ENCODE results near the gene SLC5A1.

SLC5A1 gene

GRCh38 chr22:32048069-32048468 lies 5.0 kb downstream of the SLC5A1 start (continued):
- no peak for TF ChIP-seq GLIS3 (CRISPR knock-in tag; IDR thresholded peaks at IDR 0.05)
- no peak for TF ChIP-seq POU6F1 (CRISPR knock-in tag; IDR thresholded peaks at IDR 0.05; ENCODE audit: borderline replicate concordance, low read depth)
- no peak for TF ChIP-seq ZFP3 (CRISPR knock-in tag; IDR thresholded peaks at IDR 0.05)
- no peak for TF ChIP-seq PPARA (CRISPR knock-in tag; IDR thresholded peaks at IDR 0.05; ENCODE audit: borderline replicate concordance)
- no peak for TF ChIP-seq BACH2 (CRISPR knock-in tag; IDR thresholded peaks at IDR 0.05; ENCODE audit: borderline replicate concordance)

- no peak for TF ChIP-seq GLIS3 (CRISPR knock-in tag; IDR thresholded peaks at IDR 0.05)
- no peak for TF ChIP-seq PATZ1 (CRISPR knock-in tag; IDR thresholded peaks at IDR 0.05; ENCODE audit: borderline replicate concordance)
- TF ChIP-seq CSDC2 (CRISPR knock-in tag; IDR thresholded peaks at IDR 0.05), result no peak
- no peak for TF ChIP-seq ARNTL (CRISPR knock-in tag; IDR thresholded peaks at IDR 0.05; ENCODE audit: borderline replicate concordance, low read depth)
- TF ChIP-seq ZNF70 (CRISPR knock-in tag; IDR thresholded peaks at IDR 0.05), result no peak
- no peak for TF ChIP-seq TCF4 (CRISPR knock-in tag; IDR thresholded peaks at IDR 0.05; ENCODE audit: borderline replicate concordance)
- TF ChIP-seq TSHZ2 (CRISPR knock-in tag; IDR thresholded peaks at IDR 0.05), result no peak
- no peak for TF ChIP-seq POU6F1 (CRISPR knock-in tag; IDR thresholded peaks at IDR 0.05; ENCODE audit: borderline replicate concordance, low read depth)
- TF ChIP-seq ZNF8 (CRISPR knock-in tag; IDR thresholded peaks at IDR 0.05), result no peak
- no peak for TF ChIP-seq BACH2 (CRISPR knock-in tag; IDR thresholded peaks at IDR 0.05; ENCODE audit: borderline replicate concordance)
- TF ChIP-seq ZFP30 (CRISPR knock-in tag; IDR thresholded peaks at IDR 0.05), result no peak
- TF ChIP-seq ZFP3 (CRISPR knock-in tag; IDR thresholded peaks at IDR 0.05), result no peak
- TF ChIP-seq OSR1 (CRISPR knock-in tag; IDR thresholded peaks at IDR 0.05), result no peak
- no peak for TF ChIP-seq TOX (CRISPR knock-in tag; IDR thresholded peaks at IDR 0.05; ENCODE audit: borderline replicate concordance)
- no peak for TF ChIP-seq PPARA (CRISPR knock-in tag; IDR thresholded peaks at IDR 0.05; ENCODE audit: borderline replicate concordance)
- TF ChIP-seq CSRNP3 (CRISPR knock-in tag; IDR thresholded peaks at IDR 0.05), result no peak
- TF ChIP-seq ZNF565 (CRISPR knock-in tag; conservative IDR thresholded peaks at IDR 0.05; ENCODE audit: low read depth), result no peak
- no peak for TF ChIP-seq ESRRG (CRISPR knock-in tag; IDR thresholded peaks at IDR 0.05)
- ATAC-seq, result peak; percentile 96
Measured at GRCh38 chr22:32050678-32051515, 7.8 kb downstream of the SLC5A1 start.

GRCh38 chr22:32052244-32052643 lies 9.2 kb downstream of the SLC5A1 start:
- ATAC-seq, result no peak

More at GRCh38 chr22:32052244-32052643, 9.2 kb downstream of the SLC5A1 start:
- TF ChIP-seq TSHZ2 (CRISPR knock-in tag; IDR thresholded peaks at IDR 0.05), result no peak
- TF ChIP-seq GLIS3 (CRISPR knock-in tag; IDR thresholded peaks at IDR 0.05), result no peak
- no peak for TF ChIP-seq CSDC2 (CRISPR knock-in tag; IDR thresholded peaks at IDR 0.05)
- TF ChIP-seq RARB (CRISPR knock-in tag; IDR thresholded peaks at IDR 0.05), result no peak
- no peak for TF ChIP-seq OSR1 (CRISPR knock-in tag; IDR thresholded peaks at IDR 0.05)
- TF ChIP-seq CSRNP3 (CRISPR knock-in tag; IDR thresholded peaks at IDR 0.05), result no peak
- no peak for TF ChIP-seq ZFP3 (CRISPR knock-in tag; IDR thresholded peaks at IDR 0.05)
- no peak for TF ChIP-seq CREB5 (CRISPR knock-in tag; IDR thresholded peaks at IDR 0.05; ENCODE audit: low read depth)
- no peak for TF ChIP-seq ZNF70 (CRISPR knock-in tag; IDR thresholded peaks at IDR 0.05)
- TF ChIP-seq PPARA (CRISPR knock-in tag; IDR thresholded peaks at IDR 0.05; ENCODE audit: borderline replicate concordance), result no peak
